SKM-1 treated with dmso at 0.1 percent for 144 hours (cell line): ENCODE data around the gene RALY.

Experiments used
- DNase-seq: peaks from one replicate; lab custom pipeline; 2025; ENCODE audit not compliant: unreplicated experiment; lab: John Stamatoyannopoulos, UW

The RALY gene

DNA sequence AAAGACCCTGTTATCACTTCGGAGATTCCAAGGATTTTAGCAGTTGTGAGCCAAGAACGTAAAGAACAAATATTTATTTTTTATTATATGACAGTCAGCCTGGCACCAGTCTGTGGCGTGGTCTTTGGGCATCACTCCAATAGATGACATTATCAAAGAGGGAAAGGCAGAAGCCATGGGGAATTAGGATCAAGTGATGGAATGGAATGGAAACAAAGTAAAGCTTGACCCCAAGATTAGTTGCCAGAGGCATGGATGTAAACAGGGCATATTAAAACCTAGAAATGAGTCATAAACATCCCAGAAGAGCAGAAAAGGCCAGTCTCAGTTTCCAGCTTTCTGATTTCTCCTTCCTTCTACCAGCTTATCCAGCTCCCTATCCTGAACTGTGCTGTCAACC, 106.9 kb downstream of the RALY start:
- no peak for DNase-seq

GRCh38 chr20:34102342-34102741, 108.6 kb downstream of the RALY start:
- DNase-seq = no peak

- no peak for DNase-seq
Observed at GRCh38 chr20:34104059-34104458, 110.3 kb downstream of the RALY start.

GRCh38 chr20:34105978-34106675, 112.4 kb downstream of the RALY start:
- DNase-seq = no peak

GRCh38 chr20:34108616-34109174, 115.0 kb downstream of the RALY start:
- no peak for DNase-seq

GRCh38 chr20:34109442-34109841, 115.7 kb downstream of the RALY start:
- DNase-seq = no peak

DNA sequence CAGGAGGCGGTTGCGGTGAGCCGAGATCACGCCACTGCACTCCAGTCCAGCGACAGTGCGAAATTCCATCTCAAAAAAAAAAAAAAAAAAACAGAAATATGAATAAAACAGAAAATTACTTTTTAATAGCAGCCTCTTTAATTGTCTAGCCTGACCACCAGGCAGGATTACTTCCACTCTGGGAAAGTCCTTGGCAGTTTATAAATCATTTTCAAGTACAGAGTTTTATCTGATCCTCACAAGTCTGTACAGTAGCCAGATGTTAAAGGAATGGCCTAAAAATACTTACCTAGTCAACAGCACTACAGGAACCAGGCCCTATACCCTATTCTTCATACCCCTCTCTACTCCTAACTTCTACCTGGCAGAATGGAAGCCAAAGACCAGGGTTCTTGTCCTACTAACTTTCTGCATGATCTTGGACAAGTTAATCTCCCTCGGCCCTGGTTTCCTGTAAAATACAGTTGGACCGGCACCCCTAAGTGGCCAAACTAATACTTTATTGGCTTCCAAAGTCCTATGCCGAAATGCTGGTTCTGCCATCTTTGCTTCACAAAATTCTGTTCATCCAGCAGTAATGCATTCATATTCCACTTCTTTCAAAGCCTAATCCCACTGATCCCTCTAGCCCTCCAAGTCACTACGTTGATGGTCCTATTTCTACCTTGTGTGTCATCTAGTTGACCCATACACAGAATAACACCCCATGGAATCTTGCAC, 116.5 kb downstream of the RALY start:
- DNase-seq = no peak

- DNase-seq = peak; percentile 16
Observed at GRCh38 chr20:34110745-34111641, 117.3 kb downstream of the RALY start.

GRCh38 chr20:34111702-34112599, 118.2 kb downstream of the RALY start, which contains the start of gene EIF2S2:
Gene EIF2S2, minus strand, starts transcription at chr20:34112243. Its CDS starts 133 bp downstream, at chr20:34112110.
- DNase-seq = peak; percentile 99

- peak; percentile 29 for DNase-seq
Observed at GRCh38 chr20:34112600-34113101, 118.9 kb downstream of the RALY start.

DNA sequence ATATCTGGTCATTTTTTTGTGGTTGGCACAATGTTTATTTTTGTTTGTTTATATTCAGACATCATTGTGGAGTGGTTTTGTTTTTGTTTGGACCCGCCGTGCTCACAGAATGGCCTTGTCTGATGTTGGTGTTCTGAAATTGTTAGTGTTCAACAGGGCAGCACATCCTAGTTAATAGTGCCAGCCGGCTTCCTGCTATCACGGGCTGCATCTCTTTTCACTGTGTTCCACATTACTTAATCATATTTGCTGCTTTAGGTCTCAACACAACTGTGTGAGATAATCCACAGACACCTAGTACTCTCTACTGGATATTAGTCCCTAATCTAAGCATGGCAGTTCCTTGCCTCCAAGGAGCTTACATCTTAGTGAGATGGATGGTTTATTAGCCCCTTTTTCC, 121.1 kb downstream of the RALY start:
- no peak for DNase-seq

- DNase-seq = no peak
Observed at GRCh38 chr20:34115232-34115631, 121.5 kb downstream of the RALY start.

DNA sequence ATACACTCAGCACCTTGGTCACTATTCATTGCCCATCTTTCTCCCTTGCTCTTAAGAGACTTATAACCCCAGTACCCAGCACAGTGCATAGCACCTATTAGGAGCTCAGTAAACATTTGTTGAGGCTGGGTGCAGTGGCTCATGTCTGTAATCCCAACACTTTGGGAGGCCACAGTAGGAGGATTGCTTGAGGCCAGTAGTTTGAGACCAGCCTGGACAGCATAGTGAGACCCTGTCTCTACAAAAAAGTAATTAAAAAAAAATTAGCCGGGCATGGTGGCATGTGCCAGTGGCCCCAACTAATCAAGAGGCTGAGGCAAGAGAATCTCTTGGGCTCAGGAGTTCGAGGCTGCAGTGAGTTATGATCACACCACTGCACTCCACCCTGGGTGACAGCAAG, 126.5 kb downstream of the RALY start:
- DNase-seq = no peak

DNA sequence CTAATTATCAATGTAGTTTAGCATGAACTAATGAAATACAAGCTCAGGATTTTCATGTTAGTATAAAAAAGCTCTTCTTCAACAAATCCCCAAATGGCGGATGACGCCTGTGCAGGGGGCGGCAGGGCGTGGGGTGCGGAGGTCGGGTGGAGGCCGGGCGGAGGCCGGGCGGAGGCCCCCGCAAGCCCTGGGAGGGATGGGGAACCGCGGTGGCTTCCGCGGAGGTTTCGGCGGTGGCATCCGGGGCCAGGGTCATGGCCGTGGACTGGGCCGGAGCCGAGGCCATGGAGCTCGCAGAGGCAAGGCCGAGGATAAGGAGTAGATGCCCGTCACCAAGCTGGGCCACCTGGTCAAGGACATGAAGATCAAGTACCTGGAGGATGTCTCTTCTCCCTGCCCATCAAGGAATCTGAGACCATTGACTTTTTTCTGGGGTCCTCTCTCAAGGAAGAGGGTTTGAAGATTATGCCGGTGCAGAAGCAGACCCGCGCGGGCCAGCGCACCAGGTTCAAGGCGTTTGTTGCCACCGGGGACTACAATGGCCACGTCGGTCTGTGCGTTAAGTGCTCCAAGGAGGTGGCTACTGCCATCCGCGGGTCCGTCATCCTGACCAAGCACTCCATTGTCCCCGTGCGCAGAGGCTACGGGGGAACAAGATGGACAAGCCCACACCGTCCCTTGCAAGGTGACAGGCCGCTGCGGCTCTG, 128.7 kb downstream of the RALY start:
- DNase-seq = no peak

DNA sequence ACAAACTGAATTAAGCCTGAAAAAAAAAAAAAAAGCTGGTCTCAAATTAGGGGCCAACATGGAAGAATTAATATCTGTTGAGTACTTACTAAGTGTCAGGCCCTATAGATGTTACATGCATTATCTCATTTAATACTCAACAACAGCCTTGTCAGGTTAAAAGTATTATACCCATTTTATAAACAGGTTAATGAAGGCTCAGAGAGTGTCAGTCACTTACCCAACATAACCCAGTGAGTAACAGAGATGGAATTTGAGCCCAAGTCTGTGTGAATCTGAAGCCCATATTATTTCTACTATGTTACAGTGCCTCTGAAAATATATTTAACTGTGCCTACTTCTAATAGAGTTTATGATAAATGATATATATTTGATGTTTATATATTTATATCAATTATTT, 129.6 kb downstream of the RALY start:
- DNase-seq = no peak

- peak; percentile 29 for DNase-seq
Observed at GRCh38 chr20:34124469-34125249, 130.9 kb downstream of the RALY start.

GRCh38 chr20:34127792-34128191, 134.1 kb downstream of the RALY start:
- DNase-seq = no peak

- peak; percentile 72 for DNase-seq
Observed at GRCh38 chr20:34129518-34130162, 135.9 kb downstream of the RALY start.
